Stomach (tissue), 9 donors: ENCODE data around the gene IL32. TPM values are rescaled to one million over a fixed set of nuclear protein-coding genes. Genes with fewer than 3 reads are reported as not detected.

Experiments
- DNase-seq, 2 donors: peaks; one replicate each; pipeline versions ENCODE4 v3.0.0 to v3.0.0-alpha.2; 2013 to 2019
- H3K27ac ChIP-seq, 5 donors: fragments of 200-600 bp in 4 of 5; sonication (generic) in 4 of 5; one replicate each; pipeline ENCODE4 v1.5.1; 2013 to 2019; ENCODE audit warnings: mild to moderate bottlenecking in 1 of 5, moderate library complexity in 1 of 5
- H3K27me3 ChIP-seq, 3 donors: fragments of 200-600 bp; sonication (generic); one replicate each; pipeline ENCODE4 v1.5.1; 2017 to 2019; ENCODE audit warnings: mixed run types in 1 of 3
- H3K36me3 ChIP-seq, 4 donors: fragments of 200-600 bp; sonication (generic); 1 replicate in 3 of 4; 2 replicates in 1 of 4; pipeline ENCODE4 v1.5.1; 2016 to 2019
- H3K4me1 ChIP-seq, 4 donors: fragments of 200-600 bp; sonication (generic); one replicate each; pipeline ENCODE4 v1.5.1; 2016 to 2019
- H3K4me3 ChIP-seq, 4 donors: fragments of 200-600 bp; sonication (generic) in 3 of 4; one replicate each; pipeline ENCODE4 v1.5.1; 2016 to 2019; ENCODE audit warnings: mild to moderate bottlenecking in 1 of 4
- H3K9me3 ChIP-seq, 4 donors: fragments of 200-600 bp; sonication (generic); one replicate each; pipeline ENCODE4 v1.5.1; 2016 to 2019
- EP300 ChIP-seq: sonication (generic); formaldehyde crosslinking; IDR thresholded peaks from one replicate; pipeline ENCODE4 v1.6.1; 2017; ENCODE audit warnings: antibody characterized with exemption
- POLR2A ChIP-seq, 4 donors: fragments of 450-650 bp; IDR thresholded peaks; one replicate each; pipeline ENCODE4 v1.6.1; 2016; ENCODE audit warnings: antibody characterized with exemption in 4 of 4, control low read depth in 2 of 4, mild to moderate bottlenecking in 1 of 4, moderate library complexity in 1 of 4
- POLR2AphosphoS5 ChIP-seq, 3 donors: sonication (generic); formaldehyde crosslinking; IDR thresholded peaks; one replicate each; pipeline ENCODE4 v1.6.1; 2016; ENCODE audit warnings: antibody characterized with exemption in 3 of 3
- WGBS, 5 donors: extraction: QIAGEN DNeasy Blood & Tissue Kit in 3 of 5; methylation state at CpG; one replicate each; pipeline versions ENCODE4 v1.1.5 to v1.1.7; 2013 to 2018; 5-methylcytosine and 5-hydroxymethylcytosine counted together
- intact Hi-C: fragments of 100-400 bp; cut with DNase I; formaldehyde crosslinking; loops from one replicate; pipeline ENCODE4 v1.15.1; 2023; ENCODE audit warnings: low total_unique reads
- polyA plus RNA-seq, 3 donors: library from polyadenylated mRNA; stranded (reverse); fragments of 200-250 nt; gene quantifications; one replicate each; pipeline ENCODE4 v1.2.3, GENCODE V29; 2013
- total RNA-seq, 5 donors: library from RNA; depleted of rRNA; stranded (reverse); fragments of >200 nt; gene quantifications; one replicate each; pipeline versions ENCODE4 v1.1.0 to v1.2.3, GENCODE V29; 2014 to 2016
- TF ChIP-seq, protein P1 (sequence below), 7 experiments: fragments of 450-650 bp in 4 of 7; fragments of 200-600 bp in 3 of 7; sonication (generic) in 3 of 7; IDR thresholded peaks; one replicate each; pipeline ENCODE4 v1.5.1; 2016 to 2019; ENCODE audit warnings: antibody characterized with exemption in 7 of 7, control low read depth in 2 of 7, mild to moderate bottlenecking in 1 of 7
- donor health status: healthy with polysubstance abuse.
- donor health status: Bipolar disorder and iron deficiency.
- donor health status: healthy.

The IL32 gene
- total and polyA plus RNA-seq, 8 donors, result 9.9 to 504 (median 75.7) TPM

DNA sequence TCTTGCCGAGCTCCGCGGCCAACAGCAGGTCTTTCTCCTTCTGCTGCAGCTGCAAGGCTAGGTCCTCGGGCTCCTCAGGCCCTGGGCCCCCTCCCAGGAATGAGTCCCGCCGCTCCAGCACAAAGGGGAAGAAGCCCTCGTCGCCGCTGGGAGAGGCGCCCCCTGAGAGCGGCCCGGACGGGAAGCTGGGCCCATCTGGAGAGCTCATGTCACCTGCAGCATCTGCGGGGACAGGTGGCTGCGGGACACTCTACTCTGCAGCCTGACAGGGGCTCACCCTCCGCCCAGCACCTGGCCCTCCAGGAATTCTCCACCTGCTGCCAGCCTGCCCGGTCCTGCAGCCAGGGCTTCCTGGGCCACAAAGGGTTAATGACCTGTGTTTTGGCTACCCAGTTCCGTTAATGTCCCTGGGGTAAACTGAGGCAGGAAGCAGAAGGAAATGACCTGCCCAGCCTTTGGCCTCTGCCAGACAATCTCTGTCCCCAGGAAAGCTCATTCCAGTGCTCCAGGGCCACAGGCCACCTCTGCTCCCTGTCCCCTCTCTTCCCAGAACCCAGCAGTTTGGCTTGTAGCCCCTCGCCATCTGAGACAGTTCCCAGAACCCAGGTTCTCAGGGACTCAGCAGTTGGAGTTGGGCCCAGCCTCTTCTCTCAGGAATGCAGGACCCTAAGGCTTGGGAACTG is 30.0 kb upstream of the IL32 start:
- H3K4me3 ChIP-seq, result peak overlapping the region; percentile 45 to 56 (median 51)

DNA sequence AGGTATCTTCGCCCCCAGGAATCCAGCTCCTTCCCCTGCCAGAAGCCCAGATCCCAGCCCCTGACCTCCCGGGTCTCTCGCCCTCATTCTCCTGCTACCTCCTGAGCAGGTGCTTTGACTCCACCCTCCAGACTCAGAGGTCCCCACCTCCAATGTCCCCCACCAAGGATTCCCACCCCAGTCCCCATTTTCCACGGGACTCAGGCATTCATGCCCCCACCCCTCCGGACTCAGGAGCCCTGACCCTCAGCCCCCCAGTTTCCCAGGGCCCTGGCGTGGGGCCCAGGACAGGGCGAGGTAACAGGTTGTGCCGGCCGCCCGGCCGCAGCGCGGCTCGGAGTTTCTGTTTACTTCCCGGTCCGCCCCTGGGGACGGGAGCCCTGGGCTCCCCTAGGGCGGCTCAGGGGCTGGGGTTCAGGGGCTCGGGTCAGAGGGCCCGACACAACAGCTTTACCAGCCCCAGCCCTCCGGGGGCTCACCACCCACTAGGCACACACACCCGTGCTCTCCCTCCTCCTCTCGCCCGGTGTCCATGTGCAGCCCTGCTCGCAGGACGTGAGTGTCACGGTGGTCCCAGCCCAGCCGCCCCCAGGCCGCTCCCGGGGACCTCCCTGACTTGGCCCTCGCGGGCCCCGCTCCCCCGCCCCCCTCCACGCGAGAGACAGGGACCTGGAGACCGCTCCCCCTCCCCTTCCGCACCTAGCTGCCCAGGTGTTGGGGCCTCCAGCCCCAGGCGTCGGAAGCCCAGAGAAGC is 29.3 kb upstream of the IL32 start:
- Histone ChIP-seq H3K4me3 (peak overlapping the region; percentile 45 to 56 (median 51)), H3K9me3 (no peaks in the 10 kb centered on the region), H3K36me3 (no peaks in the 10 kb centered on the region), H3K27me3 (peaks cover 7 to 100% (median 63%) of the 10 kb centered on the region in 3 donors), H3K27ac (peak overlapping the region; percentile 84 to 89 (median 85)), H3K4me1 (peaks cover 4 to 38% (median 34%) of the 10 kb centered on the region in 4 donors)
- peak; percentile 75 to 79 for DNase-seq
- WGBS, 5 donors, result 0 to 3% (median 2%) methylated on average over 11 to 40 of the region's 40 CpGs
- intact Hi-C loops, result no loop called here
- TF ChIP-seq POLR2A (IDR thresholded peaks at IDR 0.05), result no peak
- peak in 2 of 3 donors; percentile 28 to 43 for TF ChIP-seq POLR2AphosphoS5 (IDR thresholded peaks at IDR 0.05)
- TF ChIP-seq, protein P1, sequence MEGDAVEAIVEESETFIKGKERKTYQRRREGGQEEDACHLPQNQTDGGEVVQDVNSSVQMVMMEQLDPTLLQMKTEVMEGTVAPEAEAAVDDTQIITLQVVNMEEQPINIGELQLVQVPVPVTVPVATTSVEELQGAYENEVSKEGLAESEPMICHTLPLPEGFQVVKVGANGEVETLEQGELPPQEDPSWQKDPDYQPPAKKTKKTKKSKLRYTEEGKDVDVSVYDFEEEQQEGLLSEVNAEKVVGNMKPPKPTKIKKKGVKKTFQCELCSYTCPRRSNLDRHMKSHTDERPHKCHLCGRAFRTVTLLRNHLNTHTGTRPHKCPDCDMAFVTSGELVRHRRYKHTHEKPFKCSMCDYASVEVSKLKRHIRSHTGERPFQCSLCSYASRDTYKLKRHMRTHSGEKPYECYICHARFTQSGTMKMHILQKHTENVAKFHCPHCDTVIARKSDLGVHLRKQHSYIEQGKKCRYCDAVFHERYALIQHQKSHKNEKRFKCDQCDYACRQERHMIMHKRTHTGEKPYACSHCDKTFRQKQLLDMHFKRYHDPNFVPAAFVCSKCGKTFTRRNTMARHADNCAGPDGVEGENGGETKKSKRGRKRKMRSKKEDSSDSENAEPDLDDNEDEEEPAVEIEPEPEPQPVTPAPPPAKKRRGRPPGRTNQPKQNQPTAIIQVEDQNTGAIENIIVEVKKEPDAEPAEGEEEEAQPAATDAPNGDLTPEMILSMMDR (IDR thresholded peaks at IDR 0.05), result no peak
- TF ChIP-seq EP300, result no peak

More for the DNA sequence above, 30.0 kb upstream of the IL32 start:
- intact Hi-C loops, result no loop called here
- TF ChIP-seq POLR2A (IDR thresholded peaks at IDR 0.05), result no peak
- TF ChIP-seq EP300, result no peak
- TF ChIP-seq, protein P1 (IDR thresholded peaks at IDR 0.05), result no peak
- no peak for TF ChIP-seq POLR2AphosphoS5 (IDR thresholded peaks at IDR 0.05)
- WGBS, 5 donors, result 51 to 66% (median 52%) methylated on average over 9 to 19 of the region's 19 CpGs
- peaks cover 8 to 100% (median 66%) of the 10 kb centered on the region in 3 donors for H3K27me3 ChIP-seq
- DNase-seq, result no peak
- peaks cover 4 to 40% (median 34%) of the 10 kb centered on the region in 4 donors for H3K4me1 ChIP-seq
- H3K9me3 ChIP-seq, result no peaks in the 10 kb centered on the region
- peaks cover 0 to 4% (median 0%) of the 10 kb centered on the region in 4 donors for H3K36me3 ChIP-seq
- H3K27ac ChIP-seq, result peak overlapping the region; percentile 84 to 89 (median 85)

GRCh38 chr16:3036726-3037315 is 28.6 kb upstream of the IL32 start, which contains the start of gene BICDL2:
Gene BICDL2 (minus strand): TSS chr16:3036944. CDS start chr16:3035496, 1,448 bp downstream.
- H3K27me3 ChIP-seq, result peaks cover 7 to 100% (median 65%) of the 10 kb centered on the region in 3 donors
- TF ChIP-seq POLR2AphosphoS5 (IDR thresholded peaks at IDR 0.05) (peak in 2 of 3 donors; percentile 51 to 60), POLR2A (IDR thresholded peaks at IDR 0.05) (no peak), EP300 (no peak)
- TF ChIP-seq, protein P1 (IDR thresholded peaks at IDR 0.05), result no peak
- H3K9me3 ChIP-seq, result no peaks in the 10 kb centered on the region
- peaks cover 4 to 33% (median 30%) of the 10 kb centered on the region in 4 donors for H3K4me1 ChIP-seq
- WGBS, 5 donors, result 3 to 16% (median 5%) methylated on average over 8 to 44 of the region's 44 CpGs
- peak; percentile 74 to 83 for DNase-seq
- H3K27ac ChIP-seq, result peak within 1 kb of the TSS; percentile 84 to 89 (median 85)
- no peaks in the 10 kb centered on the region for H3K36me3 ChIP-seq
- intact Hi-C loops, result no loop called here
- H3K4me3 ChIP-seq, result peak within 1 kb of the TSS; percentile 45 to 56 (median 51)

DNA sequence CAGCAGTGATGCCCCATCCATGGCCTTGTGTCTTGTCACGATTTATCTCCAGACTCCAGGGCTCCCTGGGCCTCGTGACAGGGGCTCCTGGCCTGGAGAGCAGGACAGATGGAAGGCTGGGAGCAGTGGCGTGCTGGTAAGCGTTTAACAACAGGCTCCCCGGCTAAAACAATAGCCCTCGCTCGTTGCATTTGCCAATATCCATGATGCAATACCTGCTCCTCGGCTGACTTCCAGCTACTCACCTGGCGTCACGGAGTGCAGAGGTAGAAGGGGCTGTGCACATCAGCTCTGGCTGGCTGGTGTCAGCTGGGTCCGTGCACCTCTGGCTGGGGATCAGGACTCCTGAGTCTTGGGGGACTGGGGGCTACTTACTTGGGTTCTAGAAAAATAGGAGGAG is 27.2 kb upstream of the IL32 start:
- peaks cover 4 to 33% (median 28%) of the 10 kb centered on the region in 4 donors for H3K4me1 ChIP-seq
- WGBS, 5 donors, result 13 to 35% (median 23%) methylated on average over 3 to 11 of the region's 11 CpGs
- no peak overlapping the region for H3K4me3 ChIP-seq
- DNase-seq, result peak; percentile 66 to 88
- H3K9me3 ChIP-seq, result no peaks in the 10 kb centered on the region
- TF ChIP-seq POLR2A (IDR thresholded peaks at IDR 0.05) (no peak), POLR2AphosphoS5 (IDR thresholded peaks at IDR 0.05) (no peak), EP300 (no peak)
- TF ChIP-seq, protein P1 (IDR thresholded peaks at IDR 0.05), result no peak
- H3K36me3 ChIP-seq, result no peaks in the 10 kb centered on the region
- intact Hi-C loops, result no loop called here
- H3K27ac ChIP-seq, result peak overlapping the region in 4 of 5 donors; percentile 10 to 59 (median 30)
- peaks cover 7 to 98% (median 65%) of the 10 kb centered on the region in 3 donors for H3K27me3 ChIP-seq
